AG04450 (cell line): ENCODE measurements around the gene ZNF322. TPM values are rescaled to one million over a fixed set of nuclear protein-coding genes. Genes with fewer than 3 reads are reported as not detected.
A peak's percentile ranks its signal among the peaks of the same experiment; 100 is the strongest.

Source experiments
- CTCF ChIA-PET: fragments of 300-600, 350-600 bp; formaldehyde crosslinking; extraction: SDS; loops from one replicate; lab custom pipeline; 2022; ENCODE audit warnings: antibody characterized with exemption, inconsistent platforms; lab: Charles Lee
- POLR2A ChIA-PET: fragments of 350-600 bp; formaldehyde crosslinking; extraction: SDS; loops from one replicate; lab custom pipeline; 2021; ENCODE audit warnings: antibody characterized with exemption, inconsistent platforms; lab: Yijun Ruan, JAX
- DNase-seq: peaks from one replicate; pipeline ENCODE4 v3.0.0-alpha.2; 2011; ENCODE audit warnings: low read depth, low spot score
- H3K27ac ChIP-seq: one replicate; pipeline ENCODE4 v1.5.1; 2012; ENCODE audit warnings: low read depth, low read length, control low read depth
- H3K27me3 ChIP-seq: one replicate; pipeline ENCODE4 v1.6.0; 2012; ENCODE audit warnings: low read length; ENCODE audit not compliant: control insufficient read depth, insufficient read depth
- H3K4me3 ChIP-seq: 2 replicates; pipeline ENCODE4 v1.5.1; 2011; ENCODE audit warnings: mild to moderate bottlenecking, low read depth, low read length, control low read depth
- H3K9me3 ChIP-seq: 2 replicates; pipeline ENCODE4 v1.5.1; 2012; ENCODE audit warnings: low read length; ENCODE audit not compliant: control insufficient read depth, insufficient read depth
- polyA plus RNA-seq: library from polyadenylated mRNA; depleted of rRNA; stranded (reverse); fragments of >200 nt; gene quantifications from 2 replicates; pipeline ENCODE4 v1.2.3, GENCODE V29; 2011
- TF ChIP-seq, protein P1 (sequence below): IDR thresholded peaks from 2 replicates; pipeline ENCODE4 v1.5.1; 2011; ENCODE audit warnings: low read depth, low read length, control low read depth, inconsistent platforms

The ZNF322 gene
- polyA plus RNA-seq, 1 experiment: 19.5 TPM

DNA sequence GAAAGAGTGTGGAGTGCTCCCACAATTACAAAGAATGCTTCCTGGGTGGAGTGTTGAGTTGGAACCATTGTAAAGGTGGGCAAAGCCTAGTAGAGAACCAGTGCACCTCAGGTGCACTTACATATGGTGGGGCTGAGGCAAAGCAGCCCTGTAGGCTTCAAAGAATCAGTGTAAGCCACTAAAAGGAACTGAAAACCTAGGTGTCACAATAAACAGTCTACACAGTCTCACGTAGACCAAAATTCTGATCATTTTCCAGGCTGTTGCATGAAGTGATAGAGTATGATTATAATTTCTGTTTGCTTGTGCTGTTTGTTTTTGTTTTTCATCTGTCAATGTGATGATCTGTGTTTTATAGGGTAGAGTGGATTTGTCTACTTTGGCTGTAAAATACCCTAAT is 60.0 kb downstream of the ZNF322 start:
- no peaks in the 10 kb centered on the region; the same call in 1 of the 2 replicates for H3K9me3 ChIP-seq
- CTCF ChIA-PET: interaction anchor here (1.1 kb wide), 1 partner anchor 528 kb away, joined by 6 read pairs; no protein-coding TSS in a partner anchor
- H3K4me3 ChIP-seq: no peak overlapping the region
- DNase-seq: no peak
- no peaks in the 10 kb centered on the region for H3K27me3 ChIP-seq
- POLR2A ChIA-PET: no interaction called here
- TF ChIP-seq, protein P1, sequence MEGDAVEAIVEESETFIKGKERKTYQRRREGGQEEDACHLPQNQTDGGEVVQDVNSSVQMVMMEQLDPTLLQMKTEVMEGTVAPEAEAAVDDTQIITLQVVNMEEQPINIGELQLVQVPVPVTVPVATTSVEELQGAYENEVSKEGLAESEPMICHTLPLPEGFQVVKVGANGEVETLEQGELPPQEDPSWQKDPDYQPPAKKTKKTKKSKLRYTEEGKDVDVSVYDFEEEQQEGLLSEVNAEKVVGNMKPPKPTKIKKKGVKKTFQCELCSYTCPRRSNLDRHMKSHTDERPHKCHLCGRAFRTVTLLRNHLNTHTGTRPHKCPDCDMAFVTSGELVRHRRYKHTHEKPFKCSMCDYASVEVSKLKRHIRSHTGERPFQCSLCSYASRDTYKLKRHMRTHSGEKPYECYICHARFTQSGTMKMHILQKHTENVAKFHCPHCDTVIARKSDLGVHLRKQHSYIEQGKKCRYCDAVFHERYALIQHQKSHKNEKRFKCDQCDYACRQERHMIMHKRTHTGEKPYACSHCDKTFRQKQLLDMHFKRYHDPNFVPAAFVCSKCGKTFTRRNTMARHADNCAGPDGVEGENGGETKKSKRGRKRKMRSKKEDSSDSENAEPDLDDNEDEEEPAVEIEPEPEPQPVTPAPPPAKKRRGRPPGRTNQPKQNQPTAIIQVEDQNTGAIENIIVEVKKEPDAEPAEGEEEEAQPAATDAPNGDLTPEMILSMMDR: no peak
- no peak overlapping the region for H3K27ac ChIP-seq

DNA sequence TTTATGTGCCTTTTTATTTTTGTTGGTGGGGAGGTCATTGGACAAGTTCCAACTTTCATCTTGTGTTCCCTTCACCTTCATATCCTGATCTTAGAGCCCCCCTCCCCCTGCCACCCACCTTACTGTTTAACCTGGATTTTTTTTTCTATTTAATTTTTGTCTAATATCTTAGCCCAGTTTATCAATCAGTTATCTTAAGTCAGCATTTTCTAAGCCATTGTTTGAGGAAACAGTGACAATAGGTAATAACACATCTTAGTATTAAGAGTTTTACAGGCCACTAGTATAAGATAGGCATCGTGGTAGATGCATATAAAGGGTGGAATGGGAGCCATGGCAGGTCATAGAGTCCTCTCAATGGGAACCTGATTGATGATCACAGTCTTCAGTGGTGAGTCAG is 60.4 kb downstream of the ZNF322 start:
- H3K4me3 ChIP-seq: no peak overlapping the region
- TF ChIP-seq, protein P1: no peak
- no peak for DNase-seq
- no peaks in the 10 kb centered on the region for H3K27me3 ChIP-seq
- ChIA-PET POLR2A (no interaction called here), CTCF (no interaction called here)
- no peaks in the 10 kb centered on the region; the same call in 1 of the 2 replicates for H3K9me3 ChIP-seq
- H3K27ac ChIP-seq: no peak overlapping the region

DNA sequence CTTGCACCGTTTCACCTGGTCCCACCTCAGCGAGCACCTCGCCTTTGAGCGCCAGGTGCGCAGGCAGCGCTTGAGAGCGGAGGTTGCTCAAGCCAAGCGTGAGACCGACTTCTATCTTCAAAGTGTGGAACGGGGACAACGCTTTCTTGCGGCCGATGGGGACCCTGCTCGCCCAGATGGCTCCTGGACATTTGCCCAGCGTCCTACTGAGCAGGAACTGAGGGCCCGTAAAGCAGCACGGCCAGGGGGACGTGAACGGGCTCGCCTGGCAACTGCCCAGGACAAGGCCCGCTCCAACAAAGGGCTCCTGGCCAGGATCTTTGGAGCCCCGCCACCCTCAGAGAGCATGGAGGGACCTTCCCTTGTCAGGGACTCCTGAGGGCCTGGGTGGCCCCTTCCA is 61.3 kb downstream of the ZNF322 start:
- Histone ChIP-seq H3K4me3 (no peak overlapping the region; the same call in 1 of the 2 replicates), H3K27me3 (no peaks in the 10 kb centered on the region), H3K9me3 (no peaks in the 10 kb centered on the region; the same call in 1 of the 2 replicates), H3K27ac (no peak overlapping the region)
- ChIA-PET POLR2A (no interaction called here), CTCF (no interaction called here)
- TF ChIP-seq, protein P1: no peak
- DNase-seq: no peak

DNA sequence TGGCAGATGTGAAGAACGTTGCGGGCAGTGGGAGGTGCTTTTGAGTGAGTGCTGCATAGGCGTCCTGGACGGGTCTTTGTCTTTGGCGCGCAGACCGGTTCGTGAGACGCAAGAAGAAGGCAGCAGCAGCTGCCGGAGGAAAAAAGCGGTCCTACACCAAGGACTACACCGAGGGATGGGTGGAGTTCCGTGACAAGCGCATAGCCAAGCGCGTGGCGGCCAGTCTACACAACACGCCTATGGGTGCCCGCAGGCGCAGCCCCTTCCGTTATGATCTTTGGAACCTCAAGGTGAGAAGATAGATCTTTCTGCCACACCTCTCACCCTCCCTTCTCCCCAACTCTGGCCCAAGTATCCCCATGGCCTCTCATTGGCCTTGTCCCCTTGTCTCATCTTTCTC is 61.7 kb downstream of the ZNF322 start:
- POLR2A ChIA-PET: no interaction called here
- no peak overlapping the region for H3K27ac ChIP-seq

DNA sequence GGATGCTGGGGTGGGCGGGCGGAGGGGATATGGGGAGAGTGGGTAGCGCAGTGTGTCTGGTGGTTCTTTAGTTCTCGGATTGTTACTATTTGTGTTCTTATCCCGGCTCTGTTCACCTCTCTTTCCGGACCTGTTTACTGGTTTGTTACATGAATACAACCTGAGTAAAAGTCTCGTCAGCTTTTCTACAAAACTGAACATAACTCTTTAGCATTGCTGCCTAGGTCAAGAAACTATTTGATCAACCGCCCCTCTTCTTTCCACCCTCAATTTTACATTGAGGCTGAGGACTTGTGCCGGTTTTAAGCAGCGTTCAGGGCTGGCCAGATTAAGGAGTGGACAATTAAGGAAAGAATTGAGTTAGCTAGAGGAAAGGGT is 62.2 kb downstream of the ZNF322 start:
- ChIA-PET CTCF (no interaction called here), POLR2A (no interaction called here)
- Histone ChIP-seq H3K9me3 (no peaks in the 10 kb centered on the region; the same call in 1 of the 2 replicates), H3K27me3 (no peaks in the 10 kb centered on the region), H3K27ac (no peak overlapping the region), H3K4me3 (peak overlapping the region; percentile 99)
- DNase-seq: no peak
- TF ChIP-seq, protein P1: no peak

More for the DNA sequence above, 61.7 kb downstream of the ZNF322 start:
- H3K27me3 ChIP-seq: no peaks in the 10 kb centered on the region
- H3K9me3 ChIP-seq: no peaks in the 10 kb centered on the region; the same call in 1 of the 2 replicates
- peak overlapping the region; percentile 99 for H3K4me3 ChIP-seq
- TF ChIP-seq, protein P1: no peak
- no peak for DNase-seq
- CTCF ChIA-PET: no interaction called here
